Anterior cingulate cortex (tissue), 58 donors: ENCODE measurements around the gene MAP3K9.
A peak's percentile ranks its signal among the peaks of the same experiment; 100 is the strongest.

Experiments
- DNase-seq, 58 donors: peaks; one replicate each; lab custom pipeline; 2025; lab: John Stamatoyannopoulos, UW

The MAP3K9 gene

GRCh38 chr14:70731447-70732239 lies 77.7 kb downstream of the MAP3K9 start:
- DNase-seq, result no peak

- no peak for DNase-seq
These were observed 78.9 kb downstream of the MAP3K9 start for GRCh38 chr14:70730393-70730792.

- DNase-seq, result no peak
These were observed 82.5 kb downstream of the MAP3K9 start for GRCh38 chr14:70726651-70727375.

- DNase-seq, result no peak
These were observed 84.4 kb downstream of the MAP3K9 start for GRCh38 chr14:70724944-70725343.

- DNase-seq, result no peak
These were observed 85.2 kb downstream of the MAP3K9 start for GRCh38 chr14:70724110-70724509.

- no peak for DNase-seq
These were observed 86.0 kb downstream of the MAP3K9 start for GRCh38 chr14:70723276-70723675.

GRCh38 chr14:70722418-70722817 lies 86.9 kb downstream of the MAP3K9 start:
- no peak for DNase-seq

- DNase-seq, result no peak
These were observed 87.8 kb downstream of the MAP3K9 start for GRCh38 chr14:70721542-70721941.

- no peak for DNase-seq
These were observed 90.8 kb downstream of the MAP3K9 start for GRCh38 chr14:70718383-70719118.

GRCh38 chr14:70716958-70717357 lies 92.4 kb downstream of the MAP3K9 start:
- DNase-seq, result no peak

- DNase-seq, result no peak
These were observed 92.8 kb downstream of the MAP3K9 start for GRCh38 chr14:70716483-70716882.

GRCh38 chr14:70714055-70714550 lies 95.2 kb downstream of the MAP3K9 start:
- peak in 7 of 58 donors; percentile 1 to 33 (median 4) for DNase-seq

- no peak for DNase-seq
These were observed 95.8 kb downstream of the MAP3K9 start for GRCh38 chr14:70713511-70713916.

- no peak for DNase-seq
These were observed 96.2 kb downstream of the MAP3K9 start for GRCh38 chr14:70713096-70713495.

GRCh38 chr14:70711451-70711850 lies 97.9 kb downstream of the MAP3K9 start:
- no peak for DNase-seq

GRCh38 chr14:70709726-70710382 lies 99.5 kb downstream of the MAP3K9 start:
- no peak for DNase-seq

- DNase-seq, result no peak
These were observed 100.4 kb downstream of the MAP3K9 start for GRCh38 chr14:70708717-70709570.

GRCh38 chr14:70707138-70708038 lies 101.9 kb downstream of the MAP3K9 start:
- no peak for DNase-seq
